ENCODE data around the gene UTS2R.
"Not testable (repeated sequence)": the region's sequence is repeated elsewhere in the genome, so short reads cannot be mapped to it uniquely, and the experiment has no call there.

UTS2R gene

DNA sequence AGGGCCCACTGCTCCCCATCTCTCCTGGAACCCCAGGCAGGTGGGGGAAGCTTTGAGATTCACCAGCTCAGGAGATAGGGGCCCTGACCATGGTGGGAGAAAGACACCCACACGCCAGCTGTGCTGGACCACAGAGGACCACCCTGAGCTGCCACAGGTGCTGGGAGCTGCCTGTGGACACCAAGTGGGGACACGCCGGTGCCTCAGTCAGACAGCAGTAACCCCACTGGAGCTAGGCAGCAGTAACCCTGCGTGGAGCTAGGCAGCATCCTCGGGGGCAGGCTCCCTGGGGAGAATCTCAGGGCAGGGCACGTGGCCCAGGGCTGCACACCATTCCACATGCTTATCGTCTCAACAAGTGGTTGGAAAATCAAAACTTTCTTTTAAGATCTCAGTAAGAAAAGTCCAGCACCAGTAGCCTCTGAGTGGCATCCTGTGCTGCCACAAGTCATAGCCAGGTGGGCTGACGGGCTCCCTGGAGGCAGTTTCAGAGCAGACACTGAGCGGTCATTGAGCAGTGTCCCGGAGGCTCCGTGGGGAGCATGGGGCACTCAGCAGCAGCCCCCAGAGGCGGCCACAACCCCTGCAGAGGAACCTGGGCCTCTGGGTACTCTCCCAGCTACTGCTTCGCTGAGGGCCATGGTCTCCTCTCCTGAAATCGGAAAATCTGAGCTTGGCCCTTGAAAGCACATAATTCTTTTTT is 38.6 kb downstream of the UTS2R start:
- DNase-seq = no peak

DNA sequence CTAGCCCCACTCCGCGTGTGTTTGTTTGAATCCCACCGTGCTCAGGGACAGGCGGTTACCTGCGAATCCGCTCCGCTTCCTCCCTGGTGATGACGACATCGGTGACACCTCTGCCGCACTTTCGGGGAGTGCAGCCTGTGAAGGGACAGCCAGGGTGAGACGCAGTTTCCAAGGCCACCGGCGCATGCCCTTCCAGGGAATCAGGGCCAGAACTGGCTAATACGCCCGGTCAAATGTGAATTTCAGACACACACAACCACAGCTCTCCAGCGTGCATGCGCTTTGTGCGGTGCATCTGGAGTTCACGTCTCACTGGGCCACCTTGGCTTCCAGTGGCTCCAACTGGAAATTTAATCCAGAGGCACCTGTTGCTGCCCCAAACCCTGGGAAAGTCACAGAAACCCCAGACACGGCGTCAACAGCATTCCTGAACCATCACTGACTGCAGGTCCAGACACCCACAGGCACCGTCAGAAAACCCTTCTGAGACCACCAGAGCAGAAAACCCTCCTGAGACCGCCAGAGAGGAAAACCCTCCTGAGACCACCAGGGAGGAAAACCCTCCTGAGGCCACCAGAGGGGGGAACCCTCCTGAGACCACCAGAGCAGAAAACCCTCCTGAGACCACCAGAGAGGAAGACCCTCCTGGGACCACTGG is 40.0 kb downstream of the UTS2R start:
- no peak for DNase-seq

DNA sequence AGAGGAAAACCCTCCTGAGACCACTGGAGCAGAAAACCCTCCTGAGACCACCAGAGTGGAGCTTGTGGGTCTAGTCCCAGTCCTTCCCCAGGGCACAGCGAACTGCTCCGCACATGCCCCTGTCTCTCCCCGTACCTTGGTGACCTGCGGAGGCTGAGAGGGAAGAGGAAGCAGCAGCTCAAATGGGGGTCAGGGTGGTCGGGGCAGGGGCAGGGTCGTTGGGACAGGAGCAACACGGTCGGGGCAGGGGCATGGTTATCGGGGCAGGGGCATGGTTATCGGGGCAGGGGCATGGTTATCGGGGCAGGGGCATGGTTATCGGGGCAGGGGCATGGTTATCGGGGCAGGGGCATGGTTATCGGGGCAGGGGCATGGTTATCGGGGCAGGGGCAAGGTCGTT is 40.5 kb downstream of the UTS2R start:
- not testable (repeated sequence) for DNase-seq

DNA sequence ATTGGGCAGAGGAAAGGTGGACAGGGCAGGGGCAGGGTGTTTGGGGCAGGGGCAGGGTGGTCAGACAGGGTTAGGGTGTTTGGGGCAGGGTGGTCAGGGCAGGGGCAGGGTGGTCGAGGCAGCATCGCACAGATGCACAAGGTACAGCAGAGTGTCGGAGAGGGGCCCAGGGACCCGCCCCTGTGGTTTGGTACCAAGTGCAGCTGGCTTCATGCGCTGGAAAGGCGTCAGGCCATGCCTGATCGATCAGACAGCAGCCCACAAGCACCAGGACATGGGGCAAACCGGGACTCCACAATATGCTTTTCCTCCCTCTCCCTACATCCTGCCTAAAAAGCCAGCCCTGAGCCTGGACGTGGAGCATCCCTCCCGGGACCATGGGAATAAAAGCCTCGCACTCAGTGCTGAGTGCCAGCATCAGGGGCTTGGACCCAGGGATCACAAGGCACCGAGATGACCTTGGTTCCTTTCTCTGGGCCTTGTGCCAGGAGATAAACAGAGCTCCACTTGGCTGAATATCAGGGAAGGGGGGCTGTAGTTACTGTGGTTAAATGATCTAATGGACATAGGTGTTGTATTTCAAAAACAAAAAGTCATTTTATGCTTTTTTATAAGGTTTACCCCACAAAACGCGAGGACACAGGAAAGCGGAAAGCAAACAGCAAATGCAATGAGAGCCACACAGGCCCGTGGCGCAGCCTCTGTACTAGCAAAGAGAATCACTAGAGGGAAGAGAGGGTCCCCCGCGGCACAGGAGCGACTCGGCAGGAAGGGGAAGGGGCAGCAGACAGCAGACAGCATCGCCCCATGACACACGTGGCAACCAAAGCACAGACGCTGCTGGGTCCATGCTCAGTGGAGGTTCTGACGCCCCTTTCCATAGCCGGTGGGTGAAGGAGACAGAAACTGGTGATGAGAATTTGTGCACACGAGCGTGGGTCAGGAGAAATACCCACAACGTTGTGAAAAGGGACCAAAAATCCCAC is 41.3 kb downstream of the UTS2R start:
- DNase-seq = no peak

DNA sequence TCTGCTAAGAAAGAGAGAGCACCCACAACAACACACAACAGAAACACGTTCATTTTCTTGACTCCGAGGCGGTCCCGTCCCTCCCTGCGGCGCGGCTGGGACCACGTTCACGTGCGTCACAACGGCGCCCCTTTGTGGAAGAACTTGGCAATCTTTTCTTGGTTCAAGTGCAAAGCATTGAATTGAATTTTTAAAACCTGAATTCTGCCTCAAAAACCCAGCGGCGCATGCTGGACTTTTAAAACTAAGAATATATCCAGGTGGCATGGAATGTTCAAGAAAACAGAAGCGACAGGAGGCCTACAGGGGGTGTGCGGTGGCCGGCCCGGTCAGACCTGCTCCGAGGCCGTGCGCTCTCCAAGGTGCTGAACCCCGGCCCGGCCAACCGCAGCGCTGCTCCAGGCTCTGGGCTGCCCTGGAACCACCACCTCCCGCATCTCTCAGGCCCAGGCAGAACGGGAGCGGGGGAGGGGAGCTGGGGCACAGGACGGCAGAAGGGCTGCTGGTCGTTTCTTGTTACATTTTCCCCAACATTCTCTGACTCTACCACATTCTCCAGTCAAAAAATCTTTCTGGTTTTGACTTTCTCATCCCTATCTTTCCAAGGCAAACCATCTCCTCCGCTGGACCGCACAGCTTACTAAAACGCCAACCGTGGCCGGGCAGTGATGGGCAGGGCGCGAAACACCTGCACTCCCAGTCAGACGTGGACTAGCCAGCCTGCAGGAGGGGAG is 43.1 kb downstream of the UTS2R start:
- peak; percentile 40 for DNase-seq

DNA sequence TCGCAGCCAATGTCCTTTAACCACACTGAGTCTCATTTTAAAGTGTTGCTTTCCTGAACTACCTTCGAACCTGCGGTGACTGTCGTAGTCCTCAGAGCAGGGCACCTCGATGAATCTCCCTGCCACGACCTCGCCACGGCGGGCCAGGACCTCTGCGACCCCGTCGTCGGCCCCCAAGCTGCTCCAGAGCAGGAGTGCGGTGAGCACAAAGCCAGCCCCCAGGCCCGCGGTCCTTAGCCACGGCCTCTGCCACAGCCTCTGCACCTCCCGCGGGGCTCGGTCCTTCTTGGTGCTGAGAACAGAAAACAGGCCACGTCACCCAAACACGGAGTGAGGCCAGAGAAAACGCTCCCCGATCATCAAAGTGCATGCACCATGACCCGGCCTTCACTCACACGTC is 43.8 kb downstream of the UTS2R start:
- DNase-seq = no peak

DNA sequence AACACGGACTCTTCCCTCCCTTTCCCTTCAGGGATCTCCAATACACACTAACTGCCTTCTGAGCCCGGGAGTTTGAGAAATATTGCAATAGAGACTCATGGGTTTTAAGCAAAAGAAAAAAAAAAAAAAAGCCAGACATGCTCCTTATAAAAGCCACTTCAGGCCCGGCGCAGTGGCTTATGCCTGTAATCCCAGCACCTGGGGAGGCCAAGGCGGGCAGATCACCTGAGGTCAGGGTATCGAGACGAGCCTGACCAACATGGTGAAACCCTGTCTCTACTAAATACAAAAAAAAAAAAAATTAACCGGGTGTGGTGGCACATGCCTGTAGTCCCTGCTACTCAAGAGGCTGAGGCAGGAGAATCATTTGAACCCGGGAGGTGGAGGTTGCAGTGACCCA is 44.2 kb downstream of the UTS2R start:
- DNase-seq = no peak

DNA sequence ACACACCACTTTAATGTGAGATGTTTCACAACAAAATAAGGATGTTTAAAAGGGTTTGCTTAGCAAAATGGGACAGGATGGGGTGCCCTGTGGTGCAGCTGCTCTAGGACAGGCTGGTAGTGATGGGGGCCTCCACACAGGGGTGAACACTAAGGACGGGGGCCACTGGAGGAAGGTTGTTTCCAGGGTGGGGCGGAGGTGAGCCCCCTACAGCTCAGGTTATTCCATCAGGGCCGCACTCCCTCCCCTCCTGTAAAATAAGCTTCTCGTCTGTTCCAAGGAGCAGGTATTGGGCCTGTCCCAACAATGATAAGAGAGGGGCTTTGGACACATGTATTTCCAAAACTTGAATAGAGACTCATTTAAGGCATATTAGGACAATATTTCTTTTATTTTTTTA is 44.7 kb downstream of the UTS2R start:
- DNase-seq = no peak

DNA sequence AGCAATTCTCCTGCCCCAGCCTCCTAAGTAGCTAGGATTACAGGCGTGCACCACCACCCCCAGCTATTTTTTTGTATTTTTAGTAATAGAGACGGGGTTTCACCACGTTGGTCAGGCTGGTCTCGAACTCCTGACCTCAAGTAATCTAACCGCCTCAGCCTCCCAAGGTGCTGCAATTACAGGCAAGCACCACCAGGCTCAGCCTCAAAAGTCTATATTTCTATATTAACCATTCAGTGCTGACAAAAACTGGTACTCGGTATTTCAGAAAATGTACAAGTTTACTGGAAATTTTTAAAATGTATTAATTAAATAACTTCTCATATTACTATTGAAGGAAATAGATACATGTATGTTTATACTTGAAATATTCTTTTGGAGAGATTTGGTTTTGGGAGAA is 45.2 kb downstream of the UTS2R start:
- DNase-seq = no peak

DNA sequence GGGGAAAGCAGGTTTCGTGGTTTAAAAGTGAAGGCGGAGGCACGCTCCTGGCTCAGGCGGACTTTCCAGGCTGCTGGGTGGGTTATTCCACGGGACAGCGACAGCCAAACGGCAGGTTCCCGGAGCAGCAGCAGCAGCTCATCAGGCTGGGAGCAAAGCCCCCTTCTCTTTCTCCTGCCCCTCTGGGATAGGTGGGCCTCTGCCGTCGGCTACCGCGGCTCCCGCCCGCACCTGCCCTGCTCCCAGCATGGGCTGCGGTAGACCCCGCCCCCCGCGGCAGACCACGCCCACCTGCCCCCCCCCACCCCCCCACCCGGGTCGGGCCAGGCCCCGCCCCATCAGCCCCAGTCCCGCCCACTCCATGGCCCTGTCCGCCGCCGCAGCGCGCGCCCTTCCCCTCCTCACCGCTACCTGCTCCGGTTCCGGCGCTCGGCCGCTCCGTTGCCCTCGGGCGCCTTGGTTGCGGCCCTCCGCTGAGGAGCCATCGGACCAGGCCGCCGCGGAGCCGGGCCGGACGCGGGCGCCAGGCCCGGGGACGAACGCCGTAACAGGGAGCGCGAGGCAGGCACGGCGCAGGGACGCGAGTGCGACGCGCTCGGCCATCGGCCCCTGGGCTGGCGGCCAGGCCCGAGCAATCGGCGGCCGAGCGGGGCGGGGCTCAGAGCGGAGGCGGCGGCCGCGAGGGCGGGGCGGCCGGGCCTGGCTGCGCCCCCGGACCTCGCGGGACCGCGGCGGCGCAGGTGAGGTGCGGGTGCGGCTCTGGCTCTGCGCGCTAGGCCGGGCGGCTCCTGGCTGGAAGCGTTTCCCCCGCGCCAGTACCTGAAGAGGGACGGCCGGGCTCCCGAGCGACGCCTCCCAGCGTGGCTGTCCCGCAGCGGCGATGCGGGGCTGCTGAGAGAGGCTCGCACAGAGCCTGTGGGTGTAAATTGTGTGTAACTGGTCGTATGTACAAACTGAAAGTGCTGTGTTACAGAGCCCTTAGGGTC is 46.7 kb downstream of the UTS2R start, which contains the start of the genes HEXD and OGFOD3:
Gene HEXD, plus strand, starts transcription at position 347 of the 986 bp plus-strand sequence. CDS start 1,453 bp downstream, outside the sequence.
Gene OGFOD3, minus strand, starts transcription at position 586 of the 986 bp plus-strand sequence. Its CDS starts 101 bp downstream, at position 485.
- DNase-seq = peak; percentile 72

DNA sequence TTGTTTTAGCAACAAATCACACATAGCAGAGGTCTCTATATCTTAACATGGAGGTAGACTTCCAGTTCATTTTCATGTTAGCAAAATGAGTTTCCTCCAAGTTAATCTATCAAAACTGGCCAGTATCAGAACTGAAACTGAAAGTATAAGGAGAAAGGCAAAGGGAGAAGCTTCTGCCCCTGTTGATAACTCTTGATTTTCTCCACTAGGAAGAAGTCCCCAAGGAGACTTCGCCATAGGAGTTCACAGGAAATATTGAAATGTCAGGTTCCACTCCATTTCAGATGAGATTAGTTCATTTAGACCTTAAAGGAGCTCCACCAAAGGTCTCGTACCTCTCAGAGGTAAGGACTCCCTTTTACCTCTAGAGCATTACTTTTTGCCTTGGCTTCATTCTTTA is 48.0 kb downstream of the UTS2R start:
- no peak for DNase-seq

DNA sequence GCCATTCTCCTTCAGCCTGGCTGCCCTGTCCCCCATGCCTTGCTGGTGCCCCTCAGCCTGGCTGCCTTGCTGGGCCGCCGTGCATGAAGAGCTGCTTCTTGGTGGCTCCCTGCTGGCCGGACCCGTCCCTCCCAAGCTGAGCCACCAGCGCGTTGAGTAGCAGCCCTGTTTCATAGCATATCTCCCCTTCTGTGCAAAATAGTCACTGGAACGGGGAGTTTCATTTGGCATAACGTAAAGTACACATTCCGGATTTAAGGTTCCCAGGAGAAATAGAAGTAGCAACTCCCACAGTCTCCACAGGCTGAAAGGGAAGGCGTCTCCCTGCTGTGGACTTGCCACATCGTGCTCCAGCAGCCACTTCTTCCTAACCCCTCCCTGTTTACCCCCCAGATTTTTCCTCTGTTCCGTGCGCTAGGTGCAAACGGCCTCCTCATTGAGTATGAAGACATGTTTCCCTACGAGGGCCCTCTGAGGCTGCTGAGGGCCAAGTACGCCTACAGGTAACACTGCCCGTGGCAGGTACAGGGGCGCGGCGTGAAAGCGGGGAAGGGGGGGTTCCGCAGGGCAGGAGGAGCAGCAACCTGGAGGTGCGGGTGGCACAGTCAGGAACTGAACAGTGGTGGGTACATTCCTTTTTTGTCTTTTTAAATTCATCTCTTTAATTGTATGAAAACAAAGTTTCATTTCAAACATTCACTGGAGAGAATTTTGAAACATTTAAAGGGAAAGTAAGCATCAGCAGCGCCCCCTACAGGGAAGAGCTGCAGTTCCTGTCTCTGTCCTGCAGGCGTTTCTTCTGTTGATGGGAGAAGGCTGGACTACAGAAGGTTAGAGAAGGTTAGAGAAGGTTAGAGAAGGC is 52.7 kb downstream of the UTS2R start:
- DNase-seq = peak; percentile 12

DNA sequence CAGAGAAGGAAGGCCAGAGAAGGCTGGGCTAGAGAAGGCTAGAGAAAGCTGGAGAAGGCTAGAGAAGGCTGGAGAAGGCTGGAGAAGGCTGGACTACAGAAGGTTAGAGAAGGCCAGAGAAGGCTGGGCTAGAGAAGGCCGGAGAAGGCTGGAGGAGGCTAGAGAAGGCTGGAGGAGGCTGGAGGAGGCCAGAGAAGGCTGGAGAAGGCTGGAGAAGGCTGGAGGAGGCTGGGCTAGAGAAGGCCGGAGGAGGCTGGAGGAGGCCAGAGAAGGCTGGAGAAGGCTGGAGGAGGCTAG is 53.2 kb downstream of the UTS2R start:
- DNase-seq = no peak

Measured in effector CD8-positive, alpha-beta T cell (primary cell).